Endothelial cell of umbilical vein (primary cell): ENCODE results near the gene SLC25A17. TPM values are rescaled to one million over a fixed set of nuclear protein-coding genes. Genes with fewer than 3 reads are reported as not detected.
A peak's percentile ranks its signal among the peaks of the same experiment; 100 is the strongest.

ENCODE experiments used
- BruUV-seq: library from RNA; stranded (reverse); fragments of 400-500 nt; replicated peaks from 2 replicates; lab custom pipeline; 2021; lab: Mats Ljungman, UMichigan
- CTCF ChIA-PET: fragments of 300-600, 350-600 bp; sonication (Branson Sonifier 250); formaldehyde crosslinking; loops from one replicate; lab custom pipeline; 2021; ENCODE audit warnings: antibody characterized with exemption, inconsistent platforms; lab: Charles Lee
- POLR2A ChIA-PET: fragments of 300-600, 350-600 bp; sonication (Branson Sonifier 250); formaldehyde crosslinking; loops from one replicate; lab custom pipeline; 2021; ENCODE audit warnings: antibody characterized with exemption, inconsistent platforms; lab: Charles Lee
- DNase-seq: peaks from one replicate; pipeline ENCODE4 v3.0.0-alpha.2; 2011; ENCODE audit warnings: low read depth, low spot score
- FAIRE-seq: peaks from 2 replicates; lab custom pipeline; 2011; peaks lifted over from hg19 to GRCh38; lab: Jason Lieb, UNC
- H2AFZ ChIP-seq: 2 replicates; pipeline ENCODE4 v1.6.0; 2012; ENCODE audit warnings: low read depth, low read length, control low read depth, inconsistent platforms
- H3K27ac ChIP-seq: 2 replicates; pipeline ENCODE4 v1.5.1; 2011; ENCODE audit warnings: low read depth, mild to moderate bottlenecking, control low read depth, low read length, moderate library complexity; ENCODE audit not compliant: insufficient read depth
- H3K27me3 ChIP-seq, 2 experiments: 2 replicates each; pipeline versions ENCODE4 v1.6.0 to v1.6.1; 2011; ENCODE audit warnings: low read length in 2 of 2, mixed read lengths in 1 of 2; ENCODE audit not compliant: control insufficient read depth in 2 of 2, insufficient read depth in 2 of 2
- H3K36me3 ChIP-seq, 2 experiments: 2 replicates in 1 of 2; 3 replicates in 1 of 2; pipeline ENCODE4 v1.5.1; 2011; ENCODE audit warnings: low read length in 2 of 2, mild to moderate bottlenecking in 1 of 2, moderate library complexity in 1 of 2; ENCODE audit not compliant: control insufficient read depth in 2 of 2, insufficient read depth in 2 of 2; ENCODE audit errors: extremely low read depth in 1 of 2
- H3K4me1 ChIP-seq: 3 replicates; pipeline ENCODE4 v1.5.1; 2011; ENCODE audit warnings: mild to moderate bottlenecking, low read length; ENCODE audit not compliant: control insufficient read depth, insufficient read depth; ENCODE audit errors: extremely low read depth
- H3K4me2 ChIP-seq: 2 replicates; pipeline ENCODE4 v1.6.1; 2011; ENCODE audit warnings: low read length, control low read depth, mixed read lengths; ENCODE audit not compliant: insufficient read depth
- H3K4me3 ChIP-seq, 3 experiments: fragments of 200-600 bp in 1 of 3; sonication (generic), shearing (Covaris generic) in 1 of 3; replicated peaks in 1 of 3; 2 replicates each; pipeline ENCODE4 v1.5.1; 2011 to 2016; ENCODE audit warnings: control low read depth in 3 of 3, low read length in 3 of 3, mild to moderate bottlenecking in 2 of 3, inconsistent platforms in 1 of 3, low read depth in 1 of 3, moderate library complexity in 1 of 3; ENCODE audit not compliant: insufficient read depth in 1 of 3
- H3K79me2 ChIP-seq: 2 replicates; pipeline ENCODE4 v1.6.0; 2012; ENCODE audit warnings: low read length, inconsistent platforms; ENCODE audit not compliant: control insufficient read depth, insufficient read depth
- H3K9ac ChIP-seq: replicated peaks from 2 replicates; pipeline ENCODE3; 2011; ENCODE audit warnings: low read length, control low read depth; ENCODE audit not compliant: insufficient read depth; ENCODE audit errors: extremely low read depth
- H3K9me1 ChIP-seq: replicated peaks from 3 replicates; pipeline ENCODE4 v1.6.0; 2011; ENCODE audit warnings: mild to moderate bottlenecking, low read length; ENCODE audit not compliant: control insufficient read depth, insufficient read depth; ENCODE audit errors: extremely low read depth
- H3K9me3 ChIP-seq: replicated peaks from 2 replicates; pipeline ENCODE4 v1.5.1; 2012; ENCODE audit warnings: low read length, inconsistent platforms; ENCODE audit not compliant: control insufficient read depth, insufficient read depth
- H4K20me1 ChIP-seq: replicated peaks from 2 replicates; pipeline ENCODE3; 2011; ENCODE audit warnings: mild to moderate bottlenecking, low read length; ENCODE audit not compliant: control insufficient read depth, insufficient read depth; ENCODE audit errors: extremely low read depth
- EZH2 ChIP-seq: IDR thresholded peaks from 2 replicates; pipeline ENCODE4 v1.6.1; 2012; ENCODE audit warnings: borderline replicate concordance, low read depth, mild to moderate bottlenecking, moderate library complexity, low read length, inconsistent platforms; ENCODE audit not compliant: severe bottlenecking
- FOS ChIP-seq: IDR thresholded peaks from 2 replicates; pipeline ENCODE4 v1.6.1; 2011; ENCODE audit warnings: mild to moderate bottlenecking, low read length, moderate library complexity, borderline replicate concordance; ENCODE audit not compliant: insufficient read depth
- GATA2 ChIP-seq: IDR thresholded peaks from 2 replicates; pipeline ENCODE4 v1.7.0; 2011; ENCODE audit warnings: low read depth, mild to moderate bottlenecking, moderate library complexity, mixed read lengths, low read length; ENCODE audit not compliant: insufficient read length, insufficient read depth
- JUN ChIP-seq: IDR thresholded peaks from 2 replicates; pipeline ENCODE4 v1.6.1; 2011; ENCODE audit warnings: borderline replicate concordance, low read depth; ENCODE audit not compliant: insufficient read length, insufficient read depth
- MYC ChIP-seq: IDR thresholded peaks from one replicate; pipeline ENCODE4 v1.6.1; 2011; ENCODE audit warnings: mild to moderate bottlenecking, low read depth, low read length
- POLR2A ChIP-seq: IDR thresholded peaks from 2 replicates; pipeline ENCODE4 v1.6.1; 2012; ENCODE audit warnings: low read depth, mild to moderate bottlenecking, control low read depth, low read length
- POLR2AphosphoS5 ChIP-seq: IDR thresholded peaks from 2 replicates; pipeline ENCODE4 v1.6.1; 2012; ENCODE audit warnings: low read depth, mild to moderate bottlenecking, control low read depth, low read length, moderate library complexity; ENCODE audit not compliant: insufficient read depth
- dilution Hi-C: fragments of 300-500 bp; cut with MboI; formaldehyde crosslinking; loops from one replicate; pipeline ENCODE4 v1.15.0; 2019; ENCODE audit warnings: low sequenced_read_pairs; ENCODE audit not compliant: extremely low pct_ligation_motif_present
- intact Hi-C: fragments of 100-400 bp; cut with micrococcal nuclease; formaldehyde crosslinking; loops from one replicate; pipeline ENCODE4 v1.10.0; 2022
- polyA plus RNA-seq, 4 experiments: library from polyadenylated mRNA; depleted of rRNA in 3 of 4; stranded (reverse) in 3 of 4; unstranded in 1 of 4; fragments of >200 nt; gene quantifications; 2 replicates each; pipeline versions ENCODE4 v1.2.1 to v1.2.3, GENCODE V29; 2011 to 2012; ENCODE audit warnings: missing spikeins in 1 of 4
- total RNA-seq: library from RNA; stranded (reverse); gene quantifications from 2 replicates; pipeline ENCODE4 v1.2.3, GENCODE V29; 2021
- TF ChIP-seq, protein P1 (sequence below): IDR thresholded peaks from 2 replicates; pipeline ENCODE4 v1.6.1; 2011; ENCODE audit not compliant: insufficient read depth, insufficient read length
- TF ChIP-seq, protein P2 (sequence below), 2 donors: IDR thresholded peaks; 1 replicate in 1 of 2; 2 replicates in 1 of 2; pipeline ENCODE4 v1.5.1; 2011; ENCODE audit warnings: low read length in 2 of 2, mild to moderate bottlenecking in 2 of 2, moderate library complexity in 2 of 2, control low read depth in 1 of 2, inconsistent platforms in 1 of 2, low read depth in 1 of 2; ENCODE audit not compliant: insufficient read depth in 1 of 2; ENCODE audit errors: extremely low read depth in 1 of 2

SLC25A17 gene
- total and polyA plus RNA-seq, 2 donors (not counting 3 experiments of a cell fraction or from before 2014, with no cell fraction given): 12.2 to 25.8 TPM

DNA sequence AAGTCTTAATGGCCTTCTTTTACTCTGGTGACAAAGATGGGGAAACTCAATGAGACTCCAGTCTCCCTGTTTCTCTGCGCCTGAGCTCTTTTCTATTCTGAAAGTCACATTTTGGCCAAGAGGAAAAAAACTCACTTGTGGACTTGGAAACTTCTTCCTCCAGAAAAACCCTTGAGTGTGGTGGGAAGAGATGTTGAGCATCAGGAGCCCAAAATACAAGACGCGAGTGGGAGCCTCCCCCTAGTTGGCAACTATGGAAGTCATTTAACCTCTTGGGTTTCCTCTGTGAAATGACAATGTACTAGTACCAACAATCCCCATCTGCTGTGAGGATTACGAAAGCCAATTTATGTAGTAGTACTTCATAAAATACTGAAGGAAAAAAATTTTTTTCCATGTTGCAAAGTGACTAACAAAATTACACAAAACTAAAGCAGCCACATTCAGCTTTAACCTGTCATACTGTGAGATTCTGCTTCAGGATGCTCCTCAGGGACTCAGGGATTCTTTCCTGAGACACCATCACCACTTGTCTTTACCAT, 524 bp upstream of the SLC25A17 start:
- Histone ChIP-seq H4K20me1 (no peaks in the 10 kb centered on the region), H3K27ac (peak overlapping the region; percentile 38), H3K9me3 (no peaks in the 10 kb centered on the region), H3K4me2 (peak overlapping the region; percentile 98), H3K4me3 (peak overlapping the region; percentile 70 to 95 (median 82)), H2AFZ (peak overlapping the region; percentile 92), H3K9ac (peak overlapping the region; percentile 68), H3K36me3 (no peaks in the 10 kb centered on the region), H3K4me1 (peaks cover 15% of the 10 kb centered on the region), H3K27me3 (no peaks in the 10 kb centered on the region), H3K79me2 (peaks cover 35% of the 10 kb centered on the region), H3K9me1 (no peaks in the 10 kb centered on the region)
- intact Hi-C loops: loop anchor here (2.0 kb wide), 2 partner anchors 37 to 137 kb away; partner anchors contain the start of genes ST13 and XPNPEP3
- POLR2A ChIA-PET: no interaction called here
- BruUV-seq: TSS peak; percentile 87
- dilution Hi-C loops: no loop called here
- TF ChIP-seq EZH2: no peak
- TF ChIP-seq, protein P1, sequence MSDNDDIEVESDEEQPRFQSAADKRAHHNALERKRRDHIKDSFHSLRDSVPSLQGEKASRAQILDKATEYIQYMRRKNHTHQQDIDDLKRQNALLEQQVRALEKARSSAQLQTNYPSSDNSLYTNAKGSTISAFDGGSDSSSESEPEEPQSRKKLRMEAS: no peak
- DNase-seq (no peak), FAIRE-seq (peak; percentile 8)
- CTCF ChIA-PET: interaction anchor here (0.7 to 4.2 kb wide), 9 partner anchors 11 to 446 kb away, joined by 3 to 24 read pairs (median 3); partner anchors contain the start of gene XPNPEP3

DNA sequence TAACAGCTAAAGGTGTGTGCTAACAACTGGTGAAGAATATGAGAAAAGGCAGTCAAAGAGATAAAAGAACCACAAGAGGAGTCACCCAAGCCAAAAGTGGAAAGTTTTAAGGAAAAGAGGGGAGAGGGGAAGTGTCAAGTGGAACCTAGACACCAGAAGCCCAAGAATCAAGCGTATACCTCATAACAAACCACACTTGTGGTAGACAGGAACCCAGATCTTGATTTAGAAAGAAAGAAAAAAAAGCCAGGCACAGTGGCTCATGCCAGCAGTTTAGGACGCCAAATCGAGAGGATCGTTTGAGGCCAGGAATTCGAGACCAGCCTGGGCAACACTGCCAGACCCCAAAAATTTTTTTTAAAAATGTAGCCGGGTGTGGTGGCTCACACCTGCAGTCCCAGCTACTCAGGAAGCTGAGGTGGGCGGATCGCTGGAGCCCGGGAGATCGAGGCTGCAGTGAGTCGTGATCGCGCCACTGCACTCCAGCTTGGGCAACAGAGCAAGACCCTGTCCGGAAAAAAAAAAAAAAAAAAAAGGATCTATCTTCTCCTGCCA, 877 bp downstream of the SLC25A17 start:
- FAIRE-seq (no peak), DNase-seq (no peak)
- Histone ChIP-seq H2AFZ (peak overlapping the region; percentile 95), H3K79me2 (peaks cover 44% of the 10 kb centered on the region), H4K20me1 (no peaks in the 10 kb centered on the region), H3K4me2 (peak overlapping the region; percentile 65), H3K9ac (peak overlapping the region; percentile 81), H3K9me1 (no peaks in the 10 kb centered on the region), H3K27me3 (no peaks in the 10 kb centered on the region), H3K9me3 (no peaks in the 10 kb centered on the region), H3K4me1 (peaks cover 15% of the 10 kb centered on the region), H3K36me3 (no peaks in the 10 kb centered on the region), H3K4me3 (peak overlapping the region; percentile 80 to 95 (median 83)), H3K27ac (no peak overlapping the region)
- ChIA-PET POLR2A (no interaction called here), CTCF (interaction anchor here (0.7 to 4.2 kb wide), 8 partner anchors 8 to 779 kb away, joined by 3 to 24 read pairs (median 4); no protein-coding TSS in a partner anchor)
- intact Hi-C loops (loop anchor here (2.0 kb wide), 2 partner anchors 39 to 135 kb away; partner anchors contain the start of genes ST13 and XPNPEP3), dilution Hi-C loops (no loop called here)
- BruUV-seq: TSS peak; percentile 39
- TF ChIP-seq, protein P2, sequence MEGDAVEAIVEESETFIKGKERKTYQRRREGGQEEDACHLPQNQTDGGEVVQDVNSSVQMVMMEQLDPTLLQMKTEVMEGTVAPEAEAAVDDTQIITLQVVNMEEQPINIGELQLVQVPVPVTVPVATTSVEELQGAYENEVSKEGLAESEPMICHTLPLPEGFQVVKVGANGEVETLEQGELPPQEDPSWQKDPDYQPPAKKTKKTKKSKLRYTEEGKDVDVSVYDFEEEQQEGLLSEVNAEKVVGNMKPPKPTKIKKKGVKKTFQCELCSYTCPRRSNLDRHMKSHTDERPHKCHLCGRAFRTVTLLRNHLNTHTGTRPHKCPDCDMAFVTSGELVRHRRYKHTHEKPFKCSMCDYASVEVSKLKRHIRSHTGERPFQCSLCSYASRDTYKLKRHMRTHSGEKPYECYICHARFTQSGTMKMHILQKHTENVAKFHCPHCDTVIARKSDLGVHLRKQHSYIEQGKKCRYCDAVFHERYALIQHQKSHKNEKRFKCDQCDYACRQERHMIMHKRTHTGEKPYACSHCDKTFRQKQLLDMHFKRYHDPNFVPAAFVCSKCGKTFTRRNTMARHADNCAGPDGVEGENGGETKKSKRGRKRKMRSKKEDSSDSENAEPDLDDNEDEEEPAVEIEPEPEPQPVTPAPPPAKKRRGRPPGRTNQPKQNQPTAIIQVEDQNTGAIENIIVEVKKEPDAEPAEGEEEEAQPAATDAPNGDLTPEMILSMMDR (IDR thresholded peaks at IDR 0.05; ENCODE audit: extremely low read depth in 1 of 2, insufficient read depth in 1 of 2, low read depth in 1 of 2, low read length in 2 of 2): no peak
- TF ChIP-seq JUN (no peak), POLR2AphosphoS5 (no peak), POLR2A (no peak), MYC (no peak), EZH2 (no peak), FOS (no peak), GATA2 (no peak)
- TF ChIP-seq, protein P1: no peak
